ENCODE measurements around the gene NTRK2. TPM values are rescaled to one million over a fixed set of nuclear protein-coding genes. Genes with fewer than 3 reads are reported as not detected.
A peak's percentile ranks its signal among the peaks of the same experiment; 100 is the strongest.

The NTRK2 gene
- polyA plus RNA-seq, 1 donor (not counting 4 experiments of a cell fraction or from before 2014, with no cell fraction given): 0.08 TPM

- no peaks in the 10 kb centered on the region for H3K9me1 ChIP-seq (ENCODE audit: control insufficient read depth, extremely low read depth, insufficient read depth, low read length)
- no peaks in the 10 kb centered on the region for H3K36me3 ChIP-seq (ENCODE audit: control insufficient read depth in 2 of 2, extremely low read depth in 1 of 2, insufficient read depth in 2 of 2, low read length in 2 of 2)
- H2AFZ ChIP-seq (ENCODE audit: control insufficient read depth, low read length): no peak overlapping the region
- TF ChIP-seq EZH2 (IDR thresholded peaks at IDR 0.05; ENCODE audit: low read length) (no peak), CTCF (optimal IDR thresholded peaks at IDR 0.05 in 1 of 3, IDR thresholded peaks at IDR 0.05 in 1 of 3, conservative IDR thresholded peaks at IDR 0.05 in 1 of 3; ENCODE audit: extremely low read depth in 1 of 3, insufficient read depth in 2 of 3, low read length in 3 of 3) (no peak)
- no peak overlapping the region for H3K4me2 ChIP-seq (ENCODE audit: control insufficient read depth, extremely low read depth, insufficient read depth, low read depth, low read length)
- H3K4me1 ChIP-seq (ENCODE audit: control insufficient read depth, extremely low read depth, insufficient read depth, low read length): peaks cover 27% of the 10 kb centered on the region
- no peak overlapping the region for H3K9ac ChIP-seq (ENCODE audit: control insufficient read depth, extremely low read depth, insufficient read depth, low read length)
- dilution Hi-C loops (cut with MboI; ENCODE audit: extremely low pct_ligation_motif_present, low sequenced_read_pairs): no loop called here
- no peaks in the 10 kb centered on the region for H3K79me2 ChIP-seq (ENCODE audit: control insufficient read depth, insufficient read depth, low read length)
- no peak for FAIRE-seq
- H3K9me3 ChIP-seq (ENCODE audit: control insufficient read depth, low read depth, low read length): no peaks in the 10 kb centered on the region
- no peak overlapping the region for H3K4me3 ChIP-seq (ENCODE audit: control insufficient read depth in 2 of 3, extremely low read depth in 1 of 3, insufficient read depth in 2 of 3, low read depth in 1 of 3, low read length in 3 of 3)
- no peaks in the 10 kb centered on the region for H4K20me1 ChIP-seq (ENCODE audit: control insufficient read depth, extremely low read depth, insufficient read depth, low read length)
- H3K27me3 ChIP-seq (ENCODE audit: control insufficient read depth, extremely low read depth, insufficient read depth, low read length): no peaks in the 10 kb centered on the region
- DNase-seq (ENCODE audit: low read depth, low spot score): no peak
- H3K27ac ChIP-seq (ENCODE audit: control insufficient read depth, insufficient read depth, low read length): no peak overlapping the region
Observed at GRCh38 chr9:84748112-84748511, 78.6 kb downstream of the NTRK2 start.

GRCh38 chr9:84750152-84750865 is 80.8 kb downstream of the NTRK2 start:
- FAIRE-seq (peak; percentile 93), DNase-seq (ENCODE audit: low read depth, low spot score) (no peak)
- Histone ChIP-seq H3K36me3 (ENCODE audit: control insufficient read depth in 2 of 2, extremely low read depth in 1 of 2, insufficient read depth in 2 of 2, low read length in 2 of 2) (no peaks in the 10 kb centered on the region), H3K9me1 (ENCODE audit: control insufficient read depth, extremely low read depth, insufficient read depth, low read length) (no peaks in the 10 kb centered on the region), H3K79me2 (ENCODE audit: control insufficient read depth, insufficient read depth, low read length) (no peaks in the 10 kb centered on the region), H2AFZ (ENCODE audit: control insufficient read depth, low read length) (peak overlapping the region; percentile 3), H4K20me1 (ENCODE audit: control insufficient read depth, extremely low read depth, insufficient read depth, low read length) (no peaks in the 10 kb centered on the region), H3K27me3 (ENCODE audit: control insufficient read depth, extremely low read depth, insufficient read depth, low read length) (no peaks in the 10 kb centered on the region), H3K9me3 (ENCODE audit: control insufficient read depth, low read depth, low read length) (no peaks in the 10 kb centered on the region), H3K4me2 (ENCODE audit: control insufficient read depth, extremely low read depth, insufficient read depth, low read depth, low read length) (peak overlapping the region; percentile 72), H3K27ac (ENCODE audit: control insufficient read depth, insufficient read depth, low read length) (no peak overlapping the region), H3K4me1 (ENCODE audit: control insufficient read depth, extremely low read depth, insufficient read depth, low read length) (peaks cover 42% of the 10 kb centered on the region), H3K9ac (ENCODE audit: control insufficient read depth, extremely low read depth, insufficient read depth, low read length) (no peak overlapping the region), H3K4me3 (ENCODE audit: control insufficient read depth in 2 of 3, extremely low read depth in 1 of 3, insufficient read depth in 2 of 3, low read depth in 1 of 3, low read length in 3 of 3) (peak overlapping the region in 2 of 3 experiments; percentile 11 to 15)
- TF ChIP-seq CTCF (optimal IDR thresholded peaks at IDR 0.05 in 1 of 3, IDR thresholded peaks at IDR 0.05 in 1 of 3, conservative IDR thresholded peaks at IDR 0.05 in 1 of 3; ENCODE audit: extremely low read depth in 1 of 3, insufficient read depth in 2 of 3, low read length in 3 of 3) (no peak), EZH2 (IDR thresholded peaks at IDR 0.05; ENCODE audit: low read length) (no peak)
- dilution Hi-C loops (cut with MboI; ENCODE audit: extremely low pct_ligation_motif_present, low sequenced_read_pairs): no loop called here
